GM12878 (cell line): Measurements from ENCODE around the gene PARP2. TPM values are rescaled to one million over a fixed set of nuclear protein-coding genes. Genes with fewer than 3 reads are reported as not detected.

Source experiments
- CEBPZ ChIP-seq: fragments of 150-350 bp; IDR thresholded peaks from 2 replicates; pipeline ENCODE4 v1.6.1; 2016; ENCODE audit warnings: low read depth, low read length
- EP300 ChIP-seq, 2 experiments: fragments of 150-350 bp in 1 of 2; IDR thresholded peaks; 2 replicates each; pipeline ENCODE4 v1.6.1; 2011 to 2012; ENCODE audit warnings: low read depth in 2 of 2, low read length in 2 of 2, borderline replicate concordance in 1 of 2, improper control_type of control experiment in 1 of 2, inconsistent platforms in 1 of 2; ENCODE audit not compliant: control insufficient read depth in 1 of 2
- IKZF1 ChIP-seq: fragments of 450-650 bp; conservative IDR thresholded peaks from 2 replicates; pipeline ENCODE4 v1.6.1; 2017; ENCODE audit warnings: antibody characterized with exemption, mild to moderate bottlenecking
- MEF2A ChIP-seq: IDR thresholded peaks from 2 replicates; pipeline ENCODE4 v1.6.1; 2011; ENCODE audit warnings: low read depth, mild to moderate bottlenecking, low read length, moderate library complexity; ENCODE audit not compliant: insufficient read depth
- NFYA ChIP-seq: IDR thresholded peaks from 2 replicates; pipeline ENCODE4 v1.6.1; 2011; ENCODE audit warnings: low read depth, mild to moderate bottlenecking, low read length, improper control_type of control experiment, borderline replicate concordance
- PAX5 ChIP-seq: IDR thresholded peaks from 2 replicates; pipeline ENCODE4 v1.6.1; 2011; ENCODE audit warnings: low read depth, low read length, borderline replicate concordance
- PBX3 ChIP-seq: IDR thresholded peaks from 2 replicates; pipeline ENCODE4 v1.6.1; 2011; ENCODE audit warnings: mild to moderate bottlenecking, low read depth, low read length, moderate library complexity; ENCODE audit not compliant: insufficient replicate concordance
- SMARCA5 ChIP-seq: fragments of 450-650 bp; IDR thresholded peaks from 2 replicates; pipeline ENCODE4 v1.6.1; 2017; ENCODE audit warnings: mild to moderate bottlenecking
- SMC3 ChIP-seq: IDR thresholded peaks from 2 replicates; pipeline ENCODE4 v1.6.1; 2011; ENCODE audit warnings: low read length, improper control_type of control experiment, borderline replicate concordance
- USF1 ChIP-seq: IDR thresholded peaks from 2 replicates; pipeline ENCODE4 v1.6.1; 2011; ENCODE audit warnings: borderline replicate concordance, low read depth, mild to moderate bottlenecking, moderate library complexity, mixed read lengths, low read length; ENCODE audit not compliant: insufficient read depth; ENCODE audit errors: extremely low read length
- ZNF592 ChIP-seq: fragments of 450-650 bp; IDR thresholded peaks from 2 replicates; pipeline ENCODE4 v1.6.1; 2017; ENCODE audit warnings: mild to moderate bottlenecking, moderate library complexity
- polyA plus RNA-seq, 11 experiments: library from polyadenylated mRNA; depleted of rRNA in 4 of 11; unstranded in 6 of 11; stranded (reverse) in 5 of 11; fragments of >200 nt; fragmentation: Nextera tagmentation in 4 of 11; fragmentation: Illumina TruSeq in 1 of 11; extraction: Ambion mirVana in 4 of 11; extraction: Trizol in 1 of 11; gene quantifications; 1 replicate in 1 of 11; 2 replicates in 10 of 11; pipeline versions ENCODE4 v1.2.1 to v1.2.3, GENCODE V29; 2011 to 2016; ENCODE audit warnings: inconsistent platforms in 2 of 11, missing spikeins in 2 of 11, low read depth in 1 of 11
- total RNA-seq, 4 experiments: library from RNA; depleted of rRNA in 3 of 4; stranded (reverse); fragments of >200 nt in 3 of 4; fragmentation: Illumina TruSeq in 1 of 4; extraction: Trizol in 1 of 4; gene quantifications; 2 replicates each; pipeline versions ENCODE4 v1.2.1 to v1.2.3, GENCODE V29; 2013 to 2021
- TF ChIP-seq, protein P1 (sequence below): fragments of 450-650 bp; IDR thresholded peaks from 2 replicates; pipeline ENCODE4 v1.6.1; 2016; ENCODE audit warnings: mild to moderate bottlenecking, moderate library complexity, borderline replicate concordance

Gene PARP2
- total and polyA plus RNA-seq, 10 of the 15 experiments (the other 5 are each of a cell fraction or from before 2014, with no cell fraction given) = 26.7 to 75.4 (median 42.3) TPM

GRCh38 chr14:20305265-20306078, 38.0 kb upstream of the PARP2 start, which contains the start of gene TTC5 (continued):
- no peak for TF ChIP-seq PBX3
- TF ChIP-seq ZNF592 = no peak
- peak; percentile 31; the same call in 1 of the 2 replicates for TF ChIP-seq MEF2A
- TF ChIP-seq IKZF1 = peak; percentile 53; the same call in 1 of the 2 replicates
- peak in 1 of 2 experiments; percentile 43; a peak in 2 of 4 replicates for TF ChIP-seq EP300 (IDR thresholded peaks at IDR 0.05; ENCODE audit: borderline replicate concordance in 1 of 2, control insufficient read depth in 1 of 2, low read depth in 2 of 2, low read length in 2 of 2)
- TF ChIP-seq PAX5 = 0 out of 2 replicates have a peak, but pooled peaks have one; percentile 31
- peak; percentile 61; the same call in 1 of the 2 replicates for TF ChIP-seq SMC3
- peak; percentile 71; the same call in 1 of the 2 replicates for TF ChIP-seq SMARCA5
- TF ChIP-seq USF1 = no peak
- TF ChIP-seq CEBPZ = no peak
- TF ChIP-seq, protein P1, sequence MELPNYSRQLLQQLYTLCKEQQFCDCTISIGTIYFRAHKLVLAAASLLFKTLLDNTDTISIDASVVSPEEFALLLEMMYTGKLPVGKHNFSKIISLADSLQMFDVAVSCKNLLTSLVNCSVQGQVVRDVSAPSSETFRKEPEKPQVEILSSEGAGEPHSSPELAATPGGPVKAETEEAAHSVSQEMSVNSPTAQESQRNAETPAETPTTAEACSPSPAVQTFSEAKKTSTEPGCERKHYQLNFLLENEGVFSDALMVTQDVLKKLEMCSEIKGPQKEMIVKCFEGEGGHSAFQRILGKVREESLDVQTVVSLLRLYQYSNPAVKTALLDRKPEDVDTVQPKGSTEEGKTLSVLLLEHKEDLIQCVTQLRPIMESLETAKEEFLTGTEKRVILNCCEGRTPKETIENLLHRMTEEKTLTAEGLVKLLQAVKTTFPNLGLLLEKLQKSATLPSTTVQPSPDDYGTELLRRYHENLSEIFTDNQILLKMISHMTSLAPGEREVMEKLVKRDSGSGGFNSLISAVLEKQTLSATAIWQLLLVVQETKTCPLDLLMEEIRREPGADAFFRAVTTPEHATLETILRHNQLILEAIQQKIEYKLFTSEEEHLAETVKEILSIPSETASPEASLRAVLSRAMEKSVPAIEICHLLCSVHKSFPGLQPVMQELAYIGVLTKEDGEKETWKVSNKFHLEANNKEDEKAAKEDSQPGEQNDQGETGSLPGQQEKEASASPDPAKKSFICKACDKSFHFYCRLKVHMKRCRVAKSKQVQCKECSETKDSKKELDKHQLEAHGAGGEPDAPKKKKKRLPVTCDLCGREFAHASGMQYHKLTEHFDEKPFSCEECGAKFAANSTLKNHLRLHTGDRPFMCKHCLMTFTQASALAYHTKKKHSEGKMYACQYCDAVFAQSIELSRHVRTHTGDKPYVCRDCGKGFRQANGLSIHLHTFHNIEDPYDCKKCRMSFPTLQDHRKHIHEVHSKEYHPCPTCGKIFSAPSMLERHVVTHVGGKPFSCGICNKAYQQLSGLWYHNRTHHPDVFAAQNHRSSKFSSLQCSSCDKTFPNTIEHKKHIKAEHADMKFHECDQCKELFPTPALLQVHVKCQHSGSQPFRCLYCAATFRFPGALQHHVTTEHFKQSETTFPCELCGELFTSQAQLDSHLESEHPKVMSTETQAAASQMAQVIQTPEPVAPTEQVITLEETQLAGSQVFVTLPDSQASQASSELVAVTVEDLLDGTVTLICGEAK = peak; percentile 17; the same call in 1 of the 2 replicates
- TF ChIP-seq NFYA = no peak
